ENCODE measurements around the gene SMIM12.

DNA sequence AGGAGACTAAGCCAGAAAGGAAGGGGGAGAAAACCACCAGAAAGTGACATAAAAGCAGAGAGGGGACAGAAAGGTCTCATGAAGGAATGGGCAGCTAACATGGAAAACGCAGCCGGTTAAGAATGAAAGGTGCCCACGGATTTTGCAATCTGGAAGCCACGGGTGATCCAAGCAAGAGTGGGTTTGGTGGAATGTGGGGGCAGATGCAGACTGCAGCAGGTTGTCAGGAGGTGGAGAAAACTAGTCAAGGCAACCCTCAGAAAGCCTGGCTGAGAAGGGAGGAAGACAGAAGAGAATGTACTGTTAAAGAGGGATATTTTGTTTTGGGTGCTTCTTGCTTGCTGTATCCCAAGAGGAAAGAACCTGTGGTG is 12.6 kb upstream of the SMIM12 start:
- TF ChIP-seq, protein P1, sequence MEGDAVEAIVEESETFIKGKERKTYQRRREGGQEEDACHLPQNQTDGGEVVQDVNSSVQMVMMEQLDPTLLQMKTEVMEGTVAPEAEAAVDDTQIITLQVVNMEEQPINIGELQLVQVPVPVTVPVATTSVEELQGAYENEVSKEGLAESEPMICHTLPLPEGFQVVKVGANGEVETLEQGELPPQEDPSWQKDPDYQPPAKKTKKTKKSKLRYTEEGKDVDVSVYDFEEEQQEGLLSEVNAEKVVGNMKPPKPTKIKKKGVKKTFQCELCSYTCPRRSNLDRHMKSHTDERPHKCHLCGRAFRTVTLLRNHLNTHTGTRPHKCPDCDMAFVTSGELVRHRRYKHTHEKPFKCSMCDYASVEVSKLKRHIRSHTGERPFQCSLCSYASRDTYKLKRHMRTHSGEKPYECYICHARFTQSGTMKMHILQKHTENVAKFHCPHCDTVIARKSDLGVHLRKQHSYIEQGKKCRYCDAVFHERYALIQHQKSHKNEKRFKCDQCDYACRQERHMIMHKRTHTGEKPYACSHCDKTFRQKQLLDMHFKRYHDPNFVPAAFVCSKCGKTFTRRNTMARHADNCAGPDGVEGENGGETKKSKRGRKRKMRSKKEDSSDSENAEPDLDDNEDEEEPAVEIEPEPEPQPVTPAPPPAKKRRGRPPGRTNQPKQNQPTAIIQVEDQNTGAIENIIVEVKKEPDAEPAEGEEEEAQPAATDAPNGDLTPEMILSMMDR (IDR thresholded peaks at IDR 0.05; ENCODE audit: low read depth, low read length), result no peak
- no peak for TF ChIP-seq POLR2A (IDR thresholded peaks at IDR 0.05; ENCODE audit: extremely low read depth, insufficient read length)
- TF ChIP-seq, protein P2, sequence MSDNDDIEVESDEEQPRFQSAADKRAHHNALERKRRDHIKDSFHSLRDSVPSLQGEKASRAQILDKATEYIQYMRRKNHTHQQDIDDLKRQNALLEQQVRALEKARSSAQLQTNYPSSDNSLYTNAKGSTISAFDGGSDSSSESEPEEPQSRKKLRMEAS (IDR thresholded peaks at IDR 0.05; ENCODE audit: low read depth, low read length), result no peak
